ENCODE results near the gene GP5.

The GP5 gene

GRCh38 chr3:194380326-194380725, 18.7 kb downstream of the GP5 start:
- DNase-seq = no peak
- in situ Hi-C loops (cut with MboI; ENCODE audit: low pct_unique_long_range_greater_than_20kb, low sequenced_read_pairs) = no loop called here

GRCh38 chr3:194379651-194380050, 19.4 kb downstream of the GP5 start:
- in situ Hi-C loops (cut with MboI; ENCODE audit: low pct_unique_long_range_greater_than_20kb, low sequenced_read_pairs) = no loop called here
- no peak for DNase-seq

GRCh38 chr3:194379231-194379630, 19.8 kb downstream of the GP5 start:
- DNase-seq = no peak
- in situ Hi-C loops (cut with MboI; ENCODE audit: low pct_unique_long_range_greater_than_20kb, low sequenced_read_pairs) = no loop called here

GRCh38 chr3:194377708-194378107, 21.4 kb downstream of the GP5 start:
- in situ Hi-C loops (cut with MboI; ENCODE audit: low pct_unique_long_range_greater_than_20kb, low sequenced_read_pairs) = no loop called here
- no peak for DNase-seq

- DNase-seq = no peak
- in situ Hi-C loops (cut with MboI; ENCODE audit: low pct_unique_long_range_greater_than_20kb, low sequenced_read_pairs) = no loop called here
These were observed 22.9 kb downstream of the GP5 start for GRCh38 chr3:194376241-194376560.

- in situ Hi-C loops (cut with MboI; ENCODE audit: low pct_unique_long_range_greater_than_20kb, low sequenced_read_pairs) = no loop called here
These were observed 23.4 kb downstream of the GP5 start for GRCh38 chr3:194375473-194376240.

GRCh38 chr3:194374935-194375334, 24.1 kb downstream of the GP5 start:
- in situ Hi-C loops (cut with MboI; ENCODE audit: low pct_unique_long_range_greater_than_20kb, low sequenced_read_pairs) = no loop called here

More at GRCh38 chr3:194375473-194376240, 23.4 kb downstream of the GP5 start:
- DNase-seq = no peak

GRCh38 chr3:194373899-194374298, 25.2 kb downstream of the GP5 start:
- in situ Hi-C loops (cut with MboI; ENCODE audit: low pct_unique_long_range_greater_than_20kb, low sequenced_read_pairs) = no loop called here
- no peak for DNase-seq

More at GRCh38 chr3:194374935-194375334, 24.1 kb downstream of the GP5 start:
- DNase-seq = no peak

GRCh38 chr3:194373028-194373427, 26.0 kb downstream of the GP5 start:
- in situ Hi-C loops (cut with MboI; ENCODE audit: low pct_unique_long_range_greater_than_20kb, low sequenced_read_pairs) = no loop called here
- DNase-seq = no peak

- DNase-seq = no peak
- in situ Hi-C loops (cut with MboI; ENCODE audit: low pct_unique_long_range_greater_than_20kb, low sequenced_read_pairs) = no loop called here
These were observed 28.3 kb downstream of the GP5 start for GRCh38 chr3:194370753-194371152.

- in situ Hi-C loops (cut with MboI; ENCODE audit: low pct_unique_long_range_greater_than_20kb, low sequenced_read_pairs) = no loop called here
- DNase-seq = no peak
These were observed 29.4 kb downstream of the GP5 start, which contains the start of gene LRRC15 for GRCh38 chr3:194369522-194370279. Gene LRRC15 (minus strand): TSS chr3:194369743. CDS start chr3:194361043, 8,700 bp downstream.

- no peak for DNase-seq
- in situ Hi-C loops (cut with MboI; ENCODE audit: low pct_unique_long_range_greater_than_20kb, low sequenced_read_pairs) = no loop called here
These were observed 30.1 kb downstream of the GP5 start for GRCh38 chr3:194368918-194369317.

- DNase-seq = no peak
- in situ Hi-C loops (cut with MboI; ENCODE audit: low pct_unique_long_range_greater_than_20kb, low sequenced_read_pairs) = no loop called here
These were observed 30.8 kb downstream of the GP5 start for GRCh38 chr3:194367992-194368841.

- in situ Hi-C loops (cut with MboI; ENCODE audit: low pct_unique_long_range_greater_than_20kb, low sequenced_read_pairs) = no loop called here
- DNase-seq = no peak
These were observed 33.0 kb downstream of the GP5 start for GRCh38 chr3:194365978-194366490.

GRCh38 chr3:194365526-194365925, 33.5 kb downstream of the GP5 start:
- DNase-seq = no peak
- in situ Hi-C loops (cut with MboI; ENCODE audit: low pct_unique_long_range_greater_than_20kb, low sequenced_read_pairs) = no loop called here

- in situ Hi-C loops (cut with MboI; ENCODE audit: low pct_unique_long_range_greater_than_20kb, low sequenced_read_pairs) = no loop called here
- DNase-seq = no peak
These were observed 34.2 kb downstream of the GP5 start for GRCh38 chr3:194364652-194365434.

GRCh38 chr3:194364314-194364651, 34.8 kb downstream of the GP5 start:
- DNase-seq = no peak
- in situ Hi-C loops (cut with MboI; ENCODE audit: low pct_unique_long_range_greater_than_20kb, low sequenced_read_pairs) = no loop called here

GRCh38 chr3:194360568-194360967, 38.5 kb downstream of the GP5 start:
- in situ Hi-C loops (cut with MboI; ENCODE audit: low pct_unique_long_range_greater_than_20kb, low sequenced_read_pairs) = no loop called here
- DNase-seq = no peak

GRCh38 chr3:194357681-194358080, 41.4 kb downstream of the GP5 start:
- DNase-seq = no peak
- in situ Hi-C loops (cut with MboI; ENCODE audit: low pct_unique_long_range_greater_than_20kb, low sequenced_read_pairs) = no loop called here
